ENCODE data around the gene JPH2.
"Not testable (repeated sequence)": the region's sequence is repeated elsewhere in the genome, so short reads cannot be mapped to it uniquely, and the experiment has no call there.

The JPH2 gene

GRCh38 chr20:44187054-44187771 lies at the start of gene JPH2:
JPH2 (minus strand) TSS chr20:44187188; CDS start chr20:44186705, 483 bp downstream.
- in situ Hi-C loops (cut with HindIII; ENCODE audit: low pct_ligation_motif_present, low pct_unique_long_range_greater_than_20kb, low sequenced_read_pairs) = no loop called here

GRCh38 chr20:44235702-44236101 lies 48.7 kb upstream of the JPH2 start:
- in situ Hi-C loops (cut with HindIII; ENCODE audit: low pct_ligation_motif_present, low pct_unique_long_range_greater_than_20kb, low sequenced_read_pairs) = no loop called here
- DNase-seq = no peak

More at GRCh38 chr20:44187054-44187771, at the start of gene JPH2:
- peak; percentile 71 for DNase-seq

- in situ Hi-C loops (cut with HindIII; ENCODE audit: low pct_ligation_motif_present, low pct_unique_long_range_greater_than_20kb, low sequenced_read_pairs) = no loop called here
- DNase-seq = no peak
These were observed 47.8 kb upstream of the JPH2 start for GRCh38 chr20:44234566-44235317.

GRCh38 chr20:44233436-44234016 lies 46.5 kb upstream of the JPH2 start:
- no peak for DNase-seq
- in situ Hi-C loops (cut with HindIII; ENCODE audit: low pct_ligation_motif_present, low pct_unique_long_range_greater_than_20kb, low sequenced_read_pairs) = no loop called here

- DNase-seq; in situ Hi-C loops (cut with HindIII; ENCODE audit: low pct_ligation_motif_present, low pct_unique_long_range_greater_than_20kb, low sequenced_read_pairs): not testable (repeated sequence)
These were observed 45.5 kb upstream of the JPH2 start for GRCh38 chr20:44232469-44232856.

DNA sequence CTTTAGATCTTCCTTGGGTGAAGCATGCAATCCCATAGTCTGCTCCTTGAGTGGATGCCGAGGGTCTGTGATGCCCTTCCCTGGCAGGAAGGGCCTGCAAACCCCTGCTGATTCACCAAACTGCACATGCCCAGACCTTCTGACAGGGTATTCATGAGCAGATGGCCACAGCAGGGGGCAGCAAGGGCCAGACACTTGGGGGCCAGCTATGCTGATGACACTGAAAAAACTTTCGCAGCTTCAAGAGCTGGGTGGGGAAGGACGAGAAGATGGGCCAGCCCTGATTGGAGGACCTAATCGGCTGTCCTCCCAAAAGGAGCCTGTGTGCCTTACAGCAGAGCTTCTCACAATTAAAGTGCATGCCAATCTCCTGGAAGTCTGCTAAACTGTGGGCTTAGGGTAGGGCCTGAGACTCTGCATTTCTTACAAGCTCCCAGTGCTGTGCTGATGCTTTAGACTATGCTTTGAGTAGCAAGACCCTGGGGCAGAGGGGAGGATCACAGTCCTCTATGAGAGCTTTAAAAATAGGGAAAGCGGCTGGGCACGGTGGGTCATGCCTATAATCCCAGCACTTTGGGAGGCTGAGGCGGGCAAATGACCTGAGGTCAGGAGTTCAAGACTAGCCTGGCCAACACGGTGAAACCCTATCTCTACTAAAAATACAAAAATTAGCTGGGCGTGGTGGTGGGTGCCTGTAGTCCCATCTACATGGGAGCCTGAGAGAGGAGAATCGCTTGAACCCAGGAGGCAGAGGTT lies 44.9 kb upstream of the JPH2 start:
- peak; percentile 18 for DNase-seq
- in situ Hi-C loops (cut with HindIII; ENCODE audit: low pct_ligation_motif_present, low pct_unique_long_range_greater_than_20kb, low sequenced_read_pairs) = no loop called here

GRCh38 chr20:44231193-44231592 lies 44.2 kb upstream of the JPH2 start:
- peak; percentile 70 for DNase-seq
- in situ Hi-C loops (cut with HindIII; ENCODE audit: low pct_ligation_motif_present, low pct_unique_long_range_greater_than_20kb, low sequenced_read_pairs) = no loop called here

GRCh38 chr20:44228465-44229258 lies 41.7 kb upstream of the JPH2 start:
- no peak for DNase-seq
- in situ Hi-C loops (cut with HindIII; ENCODE audit: low pct_ligation_motif_present, low pct_unique_long_range_greater_than_20kb, low sequenced_read_pairs) = no loop called here

GRCh38 chr20:44224637-44225036 lies 37.6 kb upstream of the JPH2 start:
- DNase-seq = no peak
- in situ Hi-C loops (cut with HindIII; ENCODE audit: low pct_ligation_motif_present, low pct_unique_long_range_greater_than_20kb, low sequenced_read_pairs) = no loop called here

GRCh38 chr20:44223721-44224120 lies 36.7 kb upstream of the JPH2 start:
- no peak for DNase-seq
- in situ Hi-C loops (cut with HindIII; ENCODE audit: low pct_ligation_motif_present, low pct_unique_long_range_greater_than_20kb, low sequenced_read_pairs) = no loop called here

GRCh38 chr20:44222633-44223368 lies 35.8 kb upstream of the JPH2 start:
- in situ Hi-C loops (cut with HindIII; ENCODE audit: low pct_ligation_motif_present, low pct_unique_long_range_greater_than_20kb, low sequenced_read_pairs) = no loop called here
- no peak for DNase-seq

GRCh38 chr20:44222027-44222426 lies 35.0 kb upstream of the JPH2 start:
- DNase-seq = no peak
- in situ Hi-C loops (cut with HindIII; ENCODE audit: low pct_ligation_motif_present, low pct_unique_long_range_greater_than_20kb, low sequenced_read_pairs) = no loop called here

- in situ Hi-C loops (cut with HindIII; ENCODE audit: low pct_ligation_motif_present, low pct_unique_long_range_greater_than_20kb, low sequenced_read_pairs) = no loop called here
These were observed 34.5 kb upstream of the JPH2 start for GRCh38 chr20:44221368-44221954.

DNA sequence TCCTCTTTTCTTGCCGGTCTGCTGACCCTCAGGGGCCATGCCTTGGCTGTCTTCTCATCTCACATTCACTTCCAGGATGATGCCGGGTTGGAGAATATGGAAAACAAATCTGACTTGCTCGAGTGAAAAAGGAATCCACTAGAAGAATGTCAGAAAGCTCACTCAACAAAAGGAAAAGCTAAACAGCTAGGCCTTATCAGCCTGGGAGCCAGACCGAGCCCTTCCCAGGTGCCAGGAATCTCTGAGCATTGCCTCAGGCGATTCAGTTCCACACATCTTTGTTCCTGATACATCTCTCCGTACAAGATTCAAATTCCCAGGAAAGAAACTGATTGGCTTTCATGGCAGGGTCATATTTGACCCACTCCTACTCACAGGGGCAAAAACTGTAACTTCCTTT lies 32.8 kb upstream of the JPH2 start:
- in situ Hi-C loops (cut with HindIII; ENCODE audit: low pct_ligation_motif_present, low pct_unique_long_range_greater_than_20kb, low sequenced_read_pairs) = no loop called here

More at GRCh38 chr20:44221368-44221954, 34.5 kb upstream of the JPH2 start:
- no peak for DNase-seq

GRCh38 chr20:44219170-44219730 lies 32.3 kb upstream of the JPH2 start:
- in situ Hi-C loops (cut with HindIII; ENCODE audit: low pct_ligation_motif_present, low pct_unique_long_range_greater_than_20kb, low sequenced_read_pairs) = no loop called here
- no peak for DNase-seq

More for the DNA sequence above, 32.8 kb upstream of the JPH2 start:
- no peak for DNase-seq

DNA sequence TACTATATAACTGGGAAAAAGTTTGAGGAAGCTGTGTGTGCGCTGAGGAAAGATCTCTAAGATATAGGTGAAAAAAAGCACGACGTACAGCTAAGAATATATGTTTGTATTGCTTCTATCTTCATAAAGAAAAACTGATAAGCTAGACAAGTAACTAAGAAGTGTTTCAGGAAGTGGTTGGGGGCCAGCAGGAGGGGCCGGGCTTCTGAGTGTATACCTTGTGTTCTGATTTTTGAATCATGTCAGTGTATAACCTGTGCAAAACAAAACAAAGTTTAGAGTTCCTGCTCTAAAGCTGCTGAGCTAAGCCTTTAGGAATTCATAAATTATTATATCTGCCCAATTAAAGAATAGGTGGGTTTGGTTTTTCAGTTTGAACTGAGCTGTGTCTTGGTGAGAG lies 31.5 kb upstream of the JPH2 start:
- in situ Hi-C loops (cut with HindIII; ENCODE audit: low pct_ligation_motif_present, low pct_unique_long_range_greater_than_20kb, low sequenced_read_pairs) = no loop called here
- no peak for DNase-seq

All from ACHN (cell line).